GM10248 (cell line): ENCODE measurements around the gene ANO7.

Source experiments
- CTCF ChIA-PET: fragments of 300-600 bp; sonication (Branson Sonifier 250); formaldehyde crosslinking; extraction: SDS; loops from one replicate; lab custom pipeline; 2021; ENCODE audit warnings: antibody characterized with exemption; lab: Yijun Ruan, JAX
- POLR2A ChIA-PET: fragments of 350-650 bp; sonication (Branson Sonifier 250); formaldehyde crosslinking; extraction: SDS; loops from one replicate; lab custom pipeline; 2020; ENCODE audit warnings: antibody characterized with exemption; lab: Yijun Ruan, JAX
- DNase-seq: peaks from one replicate; pipeline ENCODE4 v3.0.0; 2012; ENCODE audit errors: extremely low spot score
- TF ChIP-seq, protein P1 (sequence below): IDR thresholded peaks from 2 replicates; pipeline ENCODE4 v1.5.1; 2012; ENCODE audit warnings: mild to moderate bottlenecking, low read depth; ENCODE audit errors: extremely low read depth, missing control alignments, control extremely low read depth

Gene ANO7

GRCh38 chr2:241258505-241259280 is 70.2 kb downstream of the ANO7 start:
- ChIA-PET POLR2A (no interaction called here), CTCF (interaction anchor here (0.9 kb wide), 1 partner anchor 12 kb away, joined by 3 read pairs; no protein-coding TSS in a partner anchor)
- DNase-seq: no peak
- TF ChIP-seq, protein P1, sequence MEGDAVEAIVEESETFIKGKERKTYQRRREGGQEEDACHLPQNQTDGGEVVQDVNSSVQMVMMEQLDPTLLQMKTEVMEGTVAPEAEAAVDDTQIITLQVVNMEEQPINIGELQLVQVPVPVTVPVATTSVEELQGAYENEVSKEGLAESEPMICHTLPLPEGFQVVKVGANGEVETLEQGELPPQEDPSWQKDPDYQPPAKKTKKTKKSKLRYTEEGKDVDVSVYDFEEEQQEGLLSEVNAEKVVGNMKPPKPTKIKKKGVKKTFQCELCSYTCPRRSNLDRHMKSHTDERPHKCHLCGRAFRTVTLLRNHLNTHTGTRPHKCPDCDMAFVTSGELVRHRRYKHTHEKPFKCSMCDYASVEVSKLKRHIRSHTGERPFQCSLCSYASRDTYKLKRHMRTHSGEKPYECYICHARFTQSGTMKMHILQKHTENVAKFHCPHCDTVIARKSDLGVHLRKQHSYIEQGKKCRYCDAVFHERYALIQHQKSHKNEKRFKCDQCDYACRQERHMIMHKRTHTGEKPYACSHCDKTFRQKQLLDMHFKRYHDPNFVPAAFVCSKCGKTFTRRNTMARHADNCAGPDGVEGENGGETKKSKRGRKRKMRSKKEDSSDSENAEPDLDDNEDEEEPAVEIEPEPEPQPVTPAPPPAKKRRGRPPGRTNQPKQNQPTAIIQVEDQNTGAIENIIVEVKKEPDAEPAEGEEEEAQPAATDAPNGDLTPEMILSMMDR: no peak

- CTCF ChIA-PET: interaction anchor here (1.4 kb wide), 1 partner anchor 12 kb away, joined by 4 read pairs; no protein-coding TSS in a partner anchor
- DNase-seq: no peak
- POLR2A ChIA-PET: no interaction called here
- TF ChIP-seq, protein P1: no peak
Observed at GRCh38 chr2:241260911-241261310, 72.4 kb downstream of the ANO7 start.

DNA sequence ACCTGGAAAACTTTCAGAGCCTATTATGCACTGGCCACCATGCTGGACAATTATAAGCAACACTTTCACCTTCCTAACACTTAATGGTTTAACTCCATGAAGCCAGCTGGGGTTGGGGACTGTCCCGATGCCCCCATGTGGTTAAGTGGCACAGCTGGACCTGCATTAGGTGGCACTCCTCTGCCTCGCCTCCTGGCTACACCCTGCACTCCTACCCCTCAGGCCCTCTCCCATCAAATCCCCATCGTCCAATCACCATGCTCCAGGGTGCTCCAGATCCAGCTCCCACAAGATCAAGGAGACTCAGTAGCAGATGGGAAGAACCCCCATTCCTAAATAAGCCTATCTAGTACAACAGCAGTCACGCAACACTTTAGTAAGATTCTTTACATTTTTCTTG is 73.2 kb downstream of the ANO7 start:
- DNase-seq: no peak
- ChIA-PET CTCF (interaction anchor here (0.9 to 1.5 kb wide), 3 partner anchors 12 to 17 kb away, joined by 3 to 4 read pairs (median 3); no protein-coding TSS in a partner anchor), POLR2A (no interaction called here)
- TF ChIP-seq, protein P1: no peak

GRCh38 chr2:241263061-241263460 is 74.6 kb downstream of the ANO7 start:
- CTCF ChIA-PET: interaction anchor here (1.1 to 1.5 kb wide), 2 partner anchors 11 to 18 kb away, joined by 3 read pairs; no protein-coding TSS in a partner anchor

DNA sequence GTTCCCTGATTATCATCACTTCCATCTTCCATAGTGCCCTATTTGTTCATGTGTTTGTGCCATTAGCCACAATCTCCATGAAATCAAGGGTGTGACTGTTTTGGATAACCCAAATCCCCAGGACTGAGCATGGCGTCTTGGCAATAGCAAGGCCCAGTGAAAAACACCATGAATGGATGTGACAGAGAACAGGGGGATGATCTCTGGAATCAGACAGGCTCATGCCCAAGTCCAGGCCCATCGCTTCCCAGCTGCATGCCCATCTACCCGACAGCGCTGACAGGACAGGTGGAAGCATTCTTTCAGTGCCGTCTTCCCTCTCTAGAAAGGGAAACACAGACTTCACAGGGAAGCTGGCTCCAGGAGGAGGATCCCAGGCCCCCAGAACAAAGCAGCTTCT is 77.0 kb downstream of the ANO7 start:
- CTCF ChIA-PET: no interaction called here
- TF ChIP-seq, protein P1: no peak
- DNase-seq: no peak
- POLR2A ChIA-PET: no interaction called here

More at GRCh38 chr2:241263061-241263460, 74.6 kb downstream of the ANO7 start:
- TF ChIP-seq, protein P1: no peak
- no peak for DNase-seq
- POLR2A ChIA-PET: no interaction called here

GRCh38 chr2:241267249-241268067 is 79.0 kb downstream of the ANO7 start:
- no peak for DNase-seq
- TF ChIP-seq, protein P1: no peak
- ChIA-PET POLR2A (no interaction called here), CTCF (interaction anchor here (1.2 to 1.9 kb wide), 3 partner anchors 13 to 22 kb away, joined by 3 to 5 read pairs (median 5); no protein-coding TSS in a partner anchor)
